HepG2 (cell line): ENCODE data around the gene FAM162A. TPM values are rescaled to one million over a fixed set of nuclear protein-coding genes. Genes with fewer than 3 reads are reported as not detected.

ENCODE experiments used
- ATAC-seq: fragments of 200-7000 bp; cut with Tn5 transposase; 3 replicates; pipeline ENCODE4 v1.9.1; 2020; ENCODE audit warnings: mild to moderate bottlenecking, moderate library complexity
- BruUV-seq: library from RNA; stranded (reverse); fragments of 400-500 nt; replicated peaks from 2 replicates; lab custom pipeline; 2021; lab: Mats Ljungman, UMichigan
- CTCF ChIA-PET: fragments of 300-600 bp; formaldehyde crosslinking; extraction: SDS; loops from one replicate; lab custom pipeline; 2021; ENCODE audit warnings: low total read pairs, inconsistent platforms, low intra/inter-chr PET ratio; lab: Yijun Ruan, JAX
- POLR2A ChIA-PET: fragments of 350-600 bp; sonication (Branson Sonifier 250); formaldehyde crosslinking; loops from one replicate; lab custom pipeline; 2020; ENCODE audit warnings: antibody characterized with exemption, inconsistent platforms; lab: Yijun Ruan, JAX
- DNase-seq: peaks from one replicate; pipeline ENCODE4 v3.0.0-alpha.2; 2015; ENCODE audit warnings: low spot score
- FAIRE-seq: peaks from 3 replicates; lab custom pipeline; 2011; peaks lifted over from hg19 to GRCh38; lab: Jason Lieb, UNC
- H2AFZ ChIP-seq: one replicate; pipeline ENCODE4 v1.6.1; 2011; ENCODE audit warnings: low read length, inconsistent platforms
- H3K27ac ChIP-seq: fragments of 300-600 bp; 3 replicates; pipeline ENCODE4 v1.8.0; 2011; ENCODE audit warnings: mixed run types, mild to moderate bottlenecking, mixed read lengths, low read length, inconsistent platforms; ENCODE audit not compliant: insufficient read depth; ENCODE audit errors: extremely low read length
- H3K27me3 ChIP-seq, 2 experiments: fragments of 200-600 bp in 1 of 2; 2 replicates in 1 of 2; 3 replicates in 1 of 2; pipeline versions ENCODE4 v1.6.0 to v1.8.0; 2011; ENCODE audit warnings: low read length in 2 of 2, mild to moderate bottlenecking in 2 of 2, moderate library complexity in 2 of 2, inconsistent platforms in 1 of 2; ENCODE audit not compliant: insufficient read depth in 2 of 2, control insufficient read depth in 1 of 2
- H3K36me3 ChIP-seq, 2 experiments: fragments of 200-600 bp in 1 of 2; replicated peaks in 1 of 2; 2 replicates in 1 of 2; 3 replicates in 1 of 2; pipeline versions ENCODE4 v1.5.1 to v1.8.0; 2011; ENCODE audit warnings: low read length in 2 of 2, inconsistent platforms in 1 of 2; ENCODE audit not compliant: insufficient read depth in 2 of 2, control insufficient read depth in 1 of 2
- H3K4me1 ChIP-seq: 2 replicates; pipeline ENCODE4 v1.5.1; 2012; ENCODE audit warnings: low read length, inconsistent platforms; ENCODE audit not compliant: insufficient read depth
- H3K4me2 ChIP-seq: 2 replicates; pipeline ENCODE4 v1.6.0; 2011; ENCODE audit warnings: low read depth, low read length, inconsistent platforms
- H3K4me3 ChIP-seq, 3 experiments: fragments of 200-600 bp in 1 of 3; sonication (generic), shearing (Covaris generic) in 1 of 3; replicated peaks in 1 of 3; 2 replicates each; pipeline ENCODE4 v1.5.1; 2011 to 2016; ENCODE audit warnings: low read length in 3 of 3, inconsistent platforms in 2 of 3, low read depth in 2 of 3, mild to moderate bottlenecking in 2 of 3, control low read depth in 1 of 3, mixed read lengths in 1 of 3; ENCODE audit not compliant: insufficient read depth in 1 of 3
- H3K79me2 ChIP-seq: one replicate; pipeline ENCODE4 v1.6.1; 2011; ENCODE audit warnings: low read length, inconsistent platforms; ENCODE audit not compliant: insufficient read depth
- H3K9ac ChIP-seq: 2 replicates; pipeline ENCODE4 v1.6.0; 2011; ENCODE audit warnings: mild to moderate bottlenecking, low read depth, low read length, inconsistent platforms; ENCODE audit not compliant: insufficient read depth
- H3K9me3 ChIP-seq: 2 replicates; pipeline ENCODE4 v1.5.1; 2012; ENCODE audit warnings: mild to moderate bottlenecking, low read length
- H4K20me1 ChIP-seq: 2 replicates; pipeline ENCODE4 v1.6.0; 2011; ENCODE audit warnings: inconsistent platforms, mild to moderate bottlenecking, low read length, moderate library complexity; ENCODE audit not compliant: insufficient read depth
- LCORL ChIP-seq, 2 experiments: fragments of 450-650 bp in 1 of 2; sonication (generic) in 1 of 2; formaldehyde crosslinking in 1 of 2; IDR thresholded peaks; 2 replicates each; pipeline versions ENCODE4 v1.5.0 to v1.6.1; 2017 to 2020; ENCODE audit warnings: antibody characterized with exemption in 1 of 2, missing genetic modification reagents in 1 of 2
- SMAD1 ChIP-seq: sonication (generic); formaldehyde crosslinking; IDR thresholded peaks from 2 replicates; pipeline ENCODE4 v1.4.0; 2020; ENCODE audit warnings: missing genetic modification reagents, low read depth, mild to moderate bottlenecking, borderline replicate concordance
- SNRNP70 ChIP-seq: fragments of 200-400 bp; formaldehyde crosslinking; IDR thresholded peaks from 2 replicates; pipeline ENCODE4 v1.6.1; 2017; ENCODE audit warnings: mild to moderate bottlenecking, low read depth, low read length, moderate library complexity
- STAT5B ChIP-seq: sonication (generic); formaldehyde crosslinking; IDR thresholded peaks from 2 replicates; pipeline ENCODE4 v1.4.0; 2020; ENCODE audit warnings: missing genetic modification reagents
- ZKSCAN5 ChIP-seq: sonication (generic); formaldehyde crosslinking; IDR thresholded peaks from 2 replicates; pipeline ENCODE4 v1.5.1; 2020; ENCODE audit warnings: mild to moderate bottlenecking, missing genetic modification reagents
- ZMAT3 ChIP-seq: sonication (generic); formaldehyde crosslinking; conservative IDR thresholded peaks from 2 replicates; pipeline ENCODE4 v1.7.0; 2021; ENCODE audit warnings: missing genetic modification reagents
- ZNF329 ChIP-seq: sonication (generic); formaldehyde crosslinking; IDR thresholded peaks from 2 replicates; pipeline ENCODE4 v1.9.0; 2021; ENCODE audit warnings: low read depth, mild to moderate bottlenecking, missing genetic modification reagents
- ZNF33A ChIP-seq: sonication (generic); formaldehyde crosslinking; IDR thresholded peaks from 2 replicates; pipeline ENCODE4 v1.5.1; 2020; ENCODE audit warnings: missing genetic modification reagents, mild to moderate bottlenecking, moderate library complexity, borderline replicate concordance
- ZNF451 ChIP-seq: sonication (generic); formaldehyde crosslinking; IDR thresholded peaks from 2 replicates; pipeline ENCODE4 v1.5.0; 2020; ENCODE audit warnings: mild to moderate bottlenecking, missing genetic modification reagents
- ZNF598 ChIP-seq: sonication (generic); formaldehyde crosslinking; IDR thresholded peaks from 2 replicates; pipeline ENCODE4 v1.5.1; 2020; ENCODE audit warnings: mild to moderate bottlenecking, missing genetic modification reagents, borderline replicate concordance
- WGBS: methylation state at CpG from one replicate; pipeline ENCODE4 v1.1.6; 2017; ENCODE audit warnings: low lambda C conversion rate; 5-methylcytosine and 5-hydroxymethylcytosine counted together
- in situ Hi-C: cut with HindIII; loops from 2 replicates; pipeline ENCODE4 v1.10.0; 2017; ENCODE audit warnings: low pct_unique_long_range_greater_than_20kb; ENCODE audit not compliant: extremely low pct_ligation_motif_present
- intact Hi-C: fragments of 100-400 bp; cut with micrococcal nuclease; formaldehyde crosslinking; loops from one replicate; pipeline ENCODE4 v1.10.0; 2022; ENCODE audit not compliant: unreplicated experiment
- polyA plus RNA-seq, 8 experiments: library from polyadenylated mRNA; depleted of rRNA in 3 of 8; stranded (reverse) in 7 of 8; unstranded in 1 of 8; fragments of >200 nt; fragmentation: Illumina TruSeq in 4 of 8; extraction: Trizol in 4 of 8; gene quantifications; 2 replicates each; pipeline versions ENCODE4 v1.2.1 to v1.2.3, GENCODE V29; 2011 to 2016; ENCODE audit warnings: low read depth in 4 of 8, missing spikeins in 1 of 8, mixed read lengths in 1 of 8; ENCODE audit not compliant: insufficient read depth in 1 of 8
- total RNA-seq, 5 experiments: library from RNA; depleted of rRNA; stranded (reverse); fragments of >200 nt; fragmentation: Illumina TruSeq; extraction: Trizol; gene quantifications; 2 replicates each; pipeline ENCODE4 v1.2.3, GENCODE V29; 2016; ENCODE audit warnings: low read depth in 1 of 5
- TF ChIP-seq, protein P1 (sequence below): sonication (generic); formaldehyde crosslinking; IDR thresholded peaks from 2 replicates; pipeline ENCODE4 v1.5.0; 2020; ENCODE audit warnings: missing genetic modification reagents
- TF ChIP-seq, protein P2 (sequence below): sonication (generic); formaldehyde crosslinking; IDR thresholded peaks from 2 replicates; pipeline ENCODE4 v1.4.0; 2020; ENCODE audit warnings: missing genetic modification reagents
- TF ChIP-seq, protein P3 (sequence below): sonication (generic); formaldehyde crosslinking; IDR thresholded peaks from 2 replicates; pipeline ENCODE4 v1.5.0; 2020; ENCODE audit warnings: mild to moderate bottlenecking, missing genetic modification reagents, borderline replicate concordance

Gene FAM162A
- total and polyA plus RNA-seq, 2 of the 13 experiments (the other 11 are each of a cell fraction or from before 2014, with no cell fraction given): 115 to 155 TPM

- Histone ChIP-seq H3K4me3 (no peak overlapping the region), H3K4me2 (no peak overlapping the region), H3K4me1 (peaks cover 66% of the 10 kb centered on the region), H3K36me3 (peaks cover 11 to 34% of the 10 kb centered on the region in 2 experiments; a peak in 4 of 5 replicates), H3K27ac (peak overlapping the region; percentile 96), H3K27me3 (no peaks in the 10 kb centered on the region), H3K9ac (no peak overlapping the region), H3K79me2 (peaks cover 3% of the 10 kb centered on the region), H4K20me1 (no peaks in the 10 kb centered on the region), H3K9me3 (no peaks in the 10 kb centered on the region), H2AFZ (no peak overlapping the region)
- 100% methylated on average over 2 of the region's 2 CpGs for WGBS
- BruUV-seq: no TSS peak
- POLR2A ChIA-PET: interaction anchor here (7.8 kb wide), 1 partner anchor 19 kb away, joined by 103 read pairs; the partner anchor contains the start of genes FAM162A and MIX23
- in situ Hi-C loops: no loop called here
- intact Hi-C loops: no loop called here
- no peak for TF ChIP-seq STAT5B
- no peak for TF ChIP-seq ZNF329
- no peak for TF ChIP-seq ZNF33A (CRISPR knock-in tag)
- TF ChIP-seq, protein P1, sequence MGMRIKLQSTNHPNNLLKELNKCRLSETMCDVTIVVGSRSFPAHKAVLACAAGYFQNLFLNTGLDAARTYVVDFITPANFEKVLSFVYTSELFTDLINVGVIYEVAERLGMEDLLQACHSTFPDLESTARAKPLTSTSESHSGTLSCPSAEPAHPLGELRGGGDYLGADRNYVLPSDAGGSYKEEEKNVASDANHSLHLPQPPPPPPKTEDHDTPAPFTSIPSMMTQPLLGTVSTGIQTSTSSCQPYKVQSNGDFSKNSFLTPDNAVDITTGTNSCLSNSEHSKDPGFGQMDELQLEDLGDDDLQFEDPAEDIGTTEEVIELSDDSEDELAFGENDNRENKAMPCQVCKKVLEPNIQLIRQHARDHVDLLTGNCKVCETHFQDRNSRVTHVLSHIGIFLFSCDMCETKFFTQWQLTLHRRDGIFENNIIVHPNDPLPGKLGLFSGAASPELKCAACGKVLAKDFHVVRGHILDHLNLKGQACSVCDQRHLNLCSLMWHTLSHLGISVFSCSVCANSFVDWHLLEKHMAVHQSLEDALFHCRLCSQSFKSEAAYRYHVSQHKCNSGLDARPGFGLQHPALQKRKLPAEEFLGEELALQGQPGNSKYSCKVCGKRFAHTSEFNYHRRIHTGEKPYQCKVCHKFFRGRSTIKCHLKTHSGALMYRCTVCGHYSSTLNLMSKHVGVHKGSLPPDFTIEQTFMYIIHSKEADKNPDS: no peak
- TF ChIP-seq, protein P2, sequence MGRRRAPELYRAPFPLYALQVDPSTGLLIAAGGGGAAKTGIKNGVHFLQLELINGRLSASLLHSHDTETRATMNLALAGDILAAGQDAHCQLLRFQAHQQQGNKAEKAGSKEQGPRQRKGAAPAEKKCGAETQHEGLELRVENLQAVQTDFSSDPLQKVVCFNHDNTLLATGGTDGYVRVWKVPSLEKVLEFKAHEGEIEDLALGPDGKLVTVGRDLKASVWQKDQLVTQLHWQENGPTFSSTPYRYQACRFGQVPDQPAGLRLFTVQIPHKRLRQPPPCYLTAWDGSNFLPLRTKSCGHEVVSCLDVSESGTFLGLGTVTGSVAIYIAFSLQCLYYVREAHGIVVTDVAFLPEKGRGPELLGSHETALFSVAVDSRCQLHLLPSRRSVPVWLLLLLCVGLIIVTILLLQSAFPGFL (CRISPR knock-in tag): no peak
- no peak for TF ChIP-seq ZMAT3 (CRISPR knock-in tag)
- TF ChIP-seq, protein P3, sequence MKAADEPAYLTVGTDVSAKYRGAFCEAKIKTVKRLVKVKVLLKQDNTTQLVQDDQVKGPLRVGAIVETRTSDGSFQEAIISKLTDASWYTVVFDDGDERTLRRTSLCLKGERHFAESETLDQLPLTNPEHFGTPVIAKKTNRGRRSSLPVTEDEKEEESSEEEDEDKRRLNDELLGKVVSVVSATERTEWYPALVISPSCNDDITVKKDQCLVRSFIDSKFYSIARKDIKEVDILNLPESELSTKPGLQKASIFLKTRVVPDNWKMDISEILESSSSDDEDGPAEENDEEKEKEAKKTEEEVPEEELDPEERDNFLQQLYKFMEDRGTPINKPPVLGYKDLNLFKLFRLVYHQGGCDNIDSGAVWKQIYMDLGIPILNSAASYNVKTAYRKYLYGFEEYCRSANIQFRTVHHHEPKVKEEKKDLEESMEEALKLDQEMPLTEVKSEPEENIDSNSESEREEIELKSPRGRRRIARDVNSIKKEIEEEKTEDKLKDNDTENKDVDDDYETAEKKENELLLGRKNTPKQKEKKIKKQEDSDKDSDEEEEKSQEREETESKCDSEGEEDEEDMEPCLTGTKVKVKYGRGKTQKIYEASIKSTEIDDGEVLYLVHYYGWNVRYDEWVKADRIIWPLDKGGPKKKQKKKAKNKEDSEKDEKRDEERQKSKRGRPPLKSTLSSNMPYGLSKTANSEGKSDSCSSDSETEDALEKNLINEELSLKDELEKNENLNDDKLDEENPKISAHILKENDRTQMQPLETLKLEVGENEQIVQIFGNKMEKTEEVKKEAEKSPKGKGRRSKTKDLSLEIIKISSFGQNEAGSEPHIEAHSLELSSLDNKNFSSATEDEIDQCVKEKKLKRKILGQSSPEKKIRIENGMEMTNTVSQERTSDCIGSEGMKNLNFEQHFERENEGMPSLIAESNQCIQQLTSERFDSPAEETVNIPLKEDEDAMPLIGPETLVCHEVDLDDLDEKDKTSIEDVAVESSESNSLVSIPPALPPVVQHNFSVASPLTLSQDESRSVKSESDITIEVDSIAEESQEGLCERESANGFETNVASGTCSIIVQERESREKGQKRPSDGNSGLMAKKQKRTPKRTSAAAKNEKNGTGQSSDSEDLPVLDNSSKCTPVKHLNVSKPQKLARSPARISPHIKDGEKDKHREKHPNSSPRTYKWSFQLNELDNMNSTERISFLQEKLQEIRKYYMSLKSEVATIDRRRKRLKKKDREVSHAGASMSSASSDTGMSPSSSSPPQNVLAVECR (CRISPR knock-in tag): no peak
- no peak for TF ChIP-seq ZNF598 (CRISPR knock-in tag)
- TF ChIP-seq ZNF451: no peak
- TF ChIP-seq ZKSCAN5 (CRISPR knock-in tag): no peak
- TF ChIP-seq SNRNP70: no peak
- no peak for TF ChIP-seq LCORL (IDR thresholded peaks at IDR 0.05)
- no peak for TF ChIP-seq LCORL (CRISPR knock-in tag; IDR thresholded peaks at IDR 0.05)
- TF ChIP-seq SMAD1: no peak
- CTCF ChIA-PET: no interaction called here
- ATAC-seq (no peak), FAIRE-seq (no peak), DNase-seq (no peak)
Measured at GRCh38 chr3:122364490-122364889, 19.5 kb upstream of the FAM162A start.
